Mesodermal cell (in vitro differentiated cells): ENCODE data around the gene ITGA11.
A peak's percentile ranks its signal among the peaks of the same experiment; 100 is the strongest.

Experiments used
- H3K27ac ChIP-seq: 2 replicates; pipeline ENCODE4 v1.7.0; 2013; ENCODE audit warnings: mild to moderate bottlenecking, low read depth, low read length, moderate library complexity; ENCODE audit not compliant: severe bottlenecking
- H3K36me3 ChIP-seq: 2 replicates; pipeline ENCODE4 v1.7.1; 2013; ENCODE audit warnings: mild to moderate bottlenecking, low read length, moderate library complexity; ENCODE audit not compliant: control insufficient read depth, insufficient read depth
- H3K4me1 ChIP-seq: one replicate; pipeline ENCODE4 v1.7.1; 2013; ENCODE audit warnings: mild to moderate bottlenecking, low read length; ENCODE audit not compliant: insufficient read depth, control insufficient read depth, poor library complexity, severe bottlenecking
- H3K4me3 ChIP-seq: 2 replicates; pipeline ENCODE4 v1.7.0; 2013; ENCODE audit warnings: low read length, control low read depth, mild to moderate bottlenecking; ENCODE audit not compliant: insufficient read depth, poor library complexity, severe bottlenecking; ENCODE audit errors: extremely low read depth
- H3K9me3 ChIP-seq: 2 replicates; pipeline ENCODE4 v1.7.1; 2013; ENCODE audit warnings: mild to moderate bottlenecking, low read length, moderate library complexity; ENCODE audit not compliant: control insufficient read depth
- WGBS, 2 experiments: methylation state at CpG; one replicate each; pipeline ENCODE4 v1.1.5; 2013; ENCODE audit warnings: missing lambda C conversion rate in 2 of 2; ENCODE audit not compliant: insufficient coverage in 2 of 2; 5-methylcytosine and 5-hydroxymethylcytosine counted together

Gene ITGA11

GRCh38 chr15:68281008-68281407 lies 151.0 kb downstream of the ITGA11 start:
- WGBS, 2 experiments, result no CpG with 5 or more reads among the region's 1 CpG
- H3K4me1 ChIP-seq, result peaks cover 22% of the 10 kb centered on the region
- peaks cover 5% of the 10 kb centered on the region for H3K9me3 ChIP-seq
- peak overlapping the region; percentile 9 for H3K4me3 ChIP-seq
- H3K36me3 ChIP-seq, result peaks cover 33% of the 10 kb centered on the region
- no peak overlapping the region for H3K27ac ChIP-seq

- Histone ChIP-seq H3K36me3 (peaks cover 26% of the 10 kb centered on the region), H3K4me1 (peaks cover 22% of the 10 kb centered on the region), H3K9me3 (peaks cover 5% of the 10 kb centered on the region), H3K27ac (no peak overlapping the region), H3K4me3 (peak overlapping the region; percentile 73)
- WGBS, 2 experiments, result 40 to 58% methylated on average over 9 to 10 of the region's 11 CpGs
These were observed 151.9 kb downstream of the ITGA11 start for GRCh38 chr15:68279779-68280753.

GRCh38 chr15:68278595-68279405 lies 153.2 kb downstream of the ITGA11 start:
- H3K27ac ChIP-seq, result peak overlapping the region; percentile 95
- no peaks in the 10 kb centered on the region for H3K9me3 ChIP-seq
- WGBS, 2 experiments, result 1 to 2% methylated on average over 17 to 18 of the region's 23 CpGs
- peaks cover 22% of the 10 kb centered on the region for H3K4me1 ChIP-seq
- H3K36me3 ChIP-seq, result peaks cover 16% of the 10 kb centered on the region
- H3K4me3 ChIP-seq, result peak overlapping the region; percentile 73

- peaks cover 10% of the 10 kb centered on the region for H3K36me3 ChIP-seq
- WGBS, 2 experiments, result 0% methylated on average over 13 to 22 of the region's 22 CpGs
- H3K9me3 ChIP-seq, result no peaks in the 10 kb centered on the region
- H3K27ac ChIP-seq, result peak overlapping the region; percentile 95
- peak overlapping the region; percentile 73 for H3K4me3 ChIP-seq
- H3K4me1 ChIP-seq, result peaks cover 22% of the 10 kb centered on the region
These were observed 153.7 kb downstream of the ITGA11 start for GRCh38 chr15:68278345-68278594.

GRCh38 chr15:68277603-68278344 lies 154.2 kb downstream of the ITGA11 start, which contains the start of gene FEM1B:
Gene FEM1B (plus strand): TSS chr15:68277745. CDS start chr15:68278418, 673 bp downstream.
- H3K4me1 ChIP-seq, result peaks cover 26% of the 10 kb centered on the region
- peaks cover 10% of the 10 kb centered on the region for H3K36me3 ChIP-seq
- peak within 1 kb of the TSS; percentile 73 for H3K4me3 ChIP-seq
- H3K27ac ChIP-seq, result peak within 1 kb of the TSS; percentile 95
- no peaks in the 10 kb centered on the region for H3K9me3 ChIP-seq
- WGBS, 2 experiments, result 0% methylated on average over 58 to 59 of the region's 85 CpGs

GRCh38 chr15:68277131-68277602 lies 154.8 kb downstream of the ITGA11 start:
- peak overlapping the region; percentile 73 for H3K4me3 ChIP-seq
- 3 to 4% methylated on average over 16 to 23 of the region's 25 CpGs for WGBS, 2 experiments
- no peaks in the 10 kb centered on the region for H3K9me3 ChIP-seq
- H3K4me1 ChIP-seq, result peaks cover 31% of the 10 kb centered on the region
- peak overlapping the region; percentile 95 for H3K27ac ChIP-seq
- peaks cover 10% of the 10 kb centered on the region for H3K36me3 ChIP-seq

- peak overlapping the region; percentile 73 for H3K4me3 ChIP-seq
- peaks cover 10% of the 10 kb centered on the region for H3K36me3 ChIP-seq
- no peaks in the 10 kb centered on the region for H3K9me3 ChIP-seq
- 64 to 72% methylated on average over 3 of the region's 3 CpGs for WGBS, 2 experiments
- peaks cover 32% of the 10 kb centered on the region for H3K4me1 ChIP-seq
- H3K27ac ChIP-seq, result peak overlapping the region; percentile 95
These were observed 155.3 kb downstream of the ITGA11 start for GRCh38 chr15:68276668-68277067.

GRCh38 chr15:68275165-68275746 lies 156.7 kb downstream of the ITGA11 start:
- WGBS, 2 experiments, result 83 to 100% methylated on average over 1 to 3 of the region's 3 CpGs
- Histone ChIP-seq H3K9me3 (no peaks in the 10 kb centered on the region), H3K36me3 (peaks cover 7% of the 10 kb centered on the region), H3K4me3 (no peak overlapping the region), H3K27ac (no peak overlapping the region), H3K4me1 (peaks cover 25% of the 10 kb centered on the region)

GRCh38 chr15:68274201-68274848 lies 157.6 kb downstream of the ITGA11 start:
- 81 to 85% methylated on average over 2 to 3 of the region's 5 CpGs for WGBS, 2 experiments
- Histone ChIP-seq H3K36me3 (no peaks in the 10 kb centered on the region), H3K4me1 (peaks cover 20% of the 10 kb centered on the region), H3K4me3 (no peak overlapping the region), H3K9me3 (no peaks in the 10 kb centered on the region), H3K27ac (no peak overlapping the region)
